Stimulated activated CD8-positive, alpha-beta memory T cell treated with anti-CD3 and anti-CD28 coated beads, Interleukin-12 subunit alpha, Interleukin-12 subunit beta, amount 100 ng/mL, for 1 hour (primary cell): Measurements from ENCODE around the gene SDC1.

Source experiments
- DNase-seq: peaks from one replicate; pipeline ENCODE4 v3.0.0-alpha.2; 2020; ENCODE audit warnings: low read depth

The SDC1 gene

GRCh38 chr2:20169796-20170703, 54.9 kb downstream of the SDC1 start:
- no peak for DNase-seq

GRCh38 chr2:20168727-20169696, 55.9 kb downstream of the SDC1 start:
- DNase-seq, result no peak

GRCh38 chr2:20168048-20168726, 56.7 kb downstream of the SDC1 start:
- DNase-seq, result no peak

GRCh38 chr2:20167356-20167755, 57.6 kb downstream of the SDC1 start:
- no peak for DNase-seq

- no peak for DNase-seq
Measured at GRCh38 chr2:20165677-20166509, 59.0 kb downstream of the SDC1 start.

GRCh38 chr2:20164734-20165478, 60.0 kb downstream of the SDC1 start:
- no peak for DNase-seq

- DNase-seq, result no peak
Measured at GRCh38 chr2:20164061-20164733, 60.7 kb downstream of the SDC1 start.

- DNase-seq, result no peak
Measured at GRCh38 chr2:20159411-20160070, 65.4 kb downstream of the SDC1 start.

GRCh38 chr2:20157193-20157891, 67.6 kb downstream of the SDC1 start:
- no peak for DNase-seq

- DNase-seq, result no peak
Measured at GRCh38 chr2:20156836-20157192, 68.1 kb downstream of the SDC1 start.

GRCh38 chr2:20156076-20156759, 68.7 kb downstream of the SDC1 start:
- DNase-seq, result no peak

- DNase-seq, result no peak
Measured at GRCh38 chr2:20153131-20153851, 71.6 kb downstream of the SDC1 start.

GRCh38 chr2:20150806-20151571, 73.9 kb downstream of the SDC1 start:
- DNase-seq, result no peak
